Measurements from ENCODE around the gene XCL2.
"Not testable (repeated sequence)": the region's sequence is repeated elsewhere in the genome, so short reads cannot be mapped to it uniquely, and the experiment has no call there.

Gene XCL2

GRCh38 chr1:168542978-168543377 is 819 bp downstream of the XCL2 start:
- not testable (repeated sequence) for H3K36me3 ChIP-seq (ENCODE audit: control insufficient read depth, insufficient read depth, low read length); H3K9me3 ChIP-seq (ENCODE audit: control insufficient read depth, insufficient read depth, low read depth, low read length); H3K4me1 ChIP-seq (ENCODE audit: control insufficient read depth, insufficient read depth, low read length); H3K27me3 ChIP-seq (ENCODE audit: control insufficient read depth, insufficient read depth, low read length); H3K4me3 ChIP-seq (ENCODE audit: low read depth, low read length); H3K27ac ChIP-seq (ENCODE audit: low read depth, low read length); H3K9ac ChIP-seq (ENCODE audit: low read length)

GRCh38 chr1:168540798-168541197 is 3.0 kb downstream of the XCL2 start:
- H3K36me3 ChIP-seq (ENCODE audit: control insufficient read depth, insufficient read depth, low read length); H3K27ac ChIP-seq (ENCODE audit: low read depth, low read length); H3K4me3 ChIP-seq (ENCODE audit: low read depth, low read length); H3K27me3 ChIP-seq (ENCODE audit: control insufficient read depth, insufficient read depth, low read length); H3K9me3 ChIP-seq (ENCODE audit: control insufficient read depth, insufficient read depth, low read depth, low read length); H3K4me1 ChIP-seq (ENCODE audit: control insufficient read depth, insufficient read depth, low read length); H3K9ac ChIP-seq (ENCODE audit: low read length): not testable (repeated sequence)

- Histone ChIP-seq H3K9me3 (ENCODE audit: control insufficient read depth, insufficient read depth, low read depth, low read length) (no peaks in the 10 kb centered on the region), H3K27me3 (ENCODE audit: control insufficient read depth, insufficient read depth, low read length) (no peaks in the 10 kb centered on the region), H3K4me1 (ENCODE audit: control insufficient read depth, insufficient read depth, low read length) (no peaks in the 10 kb centered on the region), H3K9ac (ENCODE audit: low read length) (no peak overlapping the region), H3K4me3 (ENCODE audit: low read depth, low read length) (no peak overlapping the region), H3K36me3 (ENCODE audit: control insufficient read depth, insufficient read depth, low read length) (no peaks in the 10 kb centered on the region), H3K27ac (ENCODE audit: low read depth, low read length) (no peak overlapping the region)
These were observed 8.3 kb downstream of the XCL2 start for GRCh38 chr1:168535536-168535935.

GRCh38 chr1:168531615-168532345 is 12.0 kb downstream of the XCL2 start:
- Histone ChIP-seq H3K9ac (ENCODE audit: low read length) (no peak overlapping the region), H3K36me3 (ENCODE audit: control insufficient read depth, insufficient read depth, low read length) (no peaks in the 10 kb centered on the region), H3K4me1 (ENCODE audit: control insufficient read depth, insufficient read depth, low read length) (no peaks in the 10 kb centered on the region), H3K27me3 (ENCODE audit: control insufficient read depth, insufficient read depth, low read length) (no peaks in the 10 kb centered on the region), H3K9me3 (ENCODE audit: control insufficient read depth, insufficient read depth, low read depth, low read length) (no peaks in the 10 kb centered on the region), H3K4me3 (ENCODE audit: low read depth, low read length) (no peak overlapping the region), H3K27ac (ENCODE audit: low read depth, low read length) (no peak overlapping the region)

GRCh38 chr1:168529518-168529917 is 14.3 kb downstream of the XCL2 start:
- Histone ChIP-seq H3K4me3 (ENCODE audit: low read depth, low read length) (no peak overlapping the region), H3K27ac (ENCODE audit: low read depth, low read length) (no peak overlapping the region)

GRCh38 chr1:168521401-168522000 is 22.3 kb downstream of the XCL2 start:
- Histone ChIP-seq H3K4me3 (ENCODE audit: low read depth, low read length) (no peak overlapping the region), H3K9ac (ENCODE audit: low read length) (no peak overlapping the region), H3K9me3 (ENCODE audit: control insufficient read depth, insufficient read depth, low read depth, low read length) (peaks cover 3% of the 10 kb centered on the region; the same call in 1 of the 2 replicates), H3K27ac (ENCODE audit: low read depth, low read length) (no peak overlapping the region), H3K36me3 (ENCODE audit: control insufficient read depth, insufficient read depth, low read length) (no peaks in the 10 kb centered on the region), H3K4me1 (ENCODE audit: control insufficient read depth, insufficient read depth, low read length) (peaks cover 8% of the 10 kb centered on the region), H3K27me3 (ENCODE audit: control insufficient read depth, insufficient read depth, low read length) (no peaks in the 10 kb centered on the region)

More at GRCh38 chr1:168529518-168529917, 14.3 kb downstream of the XCL2 start:
- Histone ChIP-seq H3K9me3 (ENCODE audit: control insufficient read depth, insufficient read depth, low read depth, low read length) (peaks cover under 1% of the 10 kb centered on the region; the same call in 1 of the 2 replicates), H3K36me3 (ENCODE audit: control insufficient read depth, insufficient read depth, low read length) (no peaks in the 10 kb centered on the region), H3K27me3 (ENCODE audit: control insufficient read depth, insufficient read depth, low read length) (no peaks in the 10 kb centered on the region), H3K9ac (ENCODE audit: low read length) (no peak overlapping the region), H3K4me1 (ENCODE audit: control insufficient read depth, insufficient read depth, low read length) (no peaks in the 10 kb centered on the region; the same call in 1 of the 2 replicates)

GRCh38 chr1:168520832-168521231 is 23.0 kb downstream of the XCL2 start:
- Histone ChIP-seq H3K4me3 (ENCODE audit: low read depth, low read length) (no peak overlapping the region), H3K36me3 (ENCODE audit: control insufficient read depth, insufficient read depth, low read length) (no peaks in the 10 kb centered on the region), H3K9ac (ENCODE audit: low read length) (no peak overlapping the region), H3K4me1 (ENCODE audit: control insufficient read depth, insufficient read depth, low read length) (peaks cover 8% of the 10 kb centered on the region), H3K27ac (ENCODE audit: low read depth, low read length) (no peak overlapping the region), H3K27me3 (ENCODE audit: control insufficient read depth, insufficient read depth, low read length) (no peaks in the 10 kb centered on the region), H3K9me3 (ENCODE audit: control insufficient read depth, insufficient read depth, low read depth, low read length) (peaks cover 3% of the 10 kb centered on the region; the same call in 1 of the 2 replicates)

- no peak overlapping the region for H3K4me3 ChIP-seq (ENCODE audit: low read depth, low read length)
- peaks cover 3% of the 10 kb centered on the region; the same call in 1 of the 2 replicates for H3K9me3 ChIP-seq (ENCODE audit: control insufficient read depth, insufficient read depth, low read depth, low read length)
- peaks cover 8% of the 10 kb centered on the region for H3K4me1 ChIP-seq (ENCODE audit: control insufficient read depth, insufficient read depth, low read length)
- no peaks in the 10 kb centered on the region for H3K36me3 ChIP-seq (ENCODE audit: control insufficient read depth, insufficient read depth, low read length)
- no peak overlapping the region for H3K9ac ChIP-seq (ENCODE audit: low read length)
- H3K27ac ChIP-seq (ENCODE audit: low read depth, low read length) = no peak overlapping the region
- H3K27me3 ChIP-seq (ENCODE audit: control insufficient read depth, insufficient read depth, low read length) = no peaks in the 10 kb centered on the region
These were observed 23.6 kb downstream of the XCL2 start for GRCh38 chr1:168520052-168520751.

- H3K27me3 ChIP-seq (ENCODE audit: control insufficient read depth, insufficient read depth, low read length) = no peaks in the 10 kb centered on the region
- H3K4me1 ChIP-seq (ENCODE audit: control insufficient read depth, insufficient read depth, low read length) = peaks cover 8% of the 10 kb centered on the region; the same call in 1 of the 2 replicates
- H3K9me3 ChIP-seq (ENCODE audit: control insufficient read depth, insufficient read depth, low read depth, low read length) = no peaks in the 10 kb centered on the region
- H3K27ac ChIP-seq (ENCODE audit: low read depth, low read length) = no peak overlapping the region
- H3K4me3 ChIP-seq (ENCODE audit: low read depth, low read length) = no peak overlapping the region
- no peaks in the 10 kb centered on the region for H3K36me3 ChIP-seq (ENCODE audit: control insufficient read depth, insufficient read depth, low read length)
- no peak overlapping the region for H3K9ac ChIP-seq (ENCODE audit: low read length)
These were observed 25.0 kb downstream of the XCL2 start for GRCh38 chr1:168518813-168519212.

- Histone ChIP-seq H3K9me3 (ENCODE audit: control insufficient read depth, insufficient read depth, low read depth, low read length) (no peaks in the 10 kb centered on the region), H3K27ac (ENCODE audit: low read depth, low read length) (no peak overlapping the region), H3K4me3 (ENCODE audit: low read depth, low read length) (no peak overlapping the region), H3K36me3 (ENCODE audit: control insufficient read depth, insufficient read depth, low read length) (no peaks in the 10 kb centered on the region), H3K27me3 (ENCODE audit: control insufficient read depth, insufficient read depth, low read length) (no peaks in the 10 kb centered on the region), H3K4me1 (ENCODE audit: control insufficient read depth, insufficient read depth, low read length) (peaks cover 8% of the 10 kb centered on the region; the same call in 1 of the 2 replicates), H3K9ac (ENCODE audit: low read length) (no peak overlapping the region)
These were observed 25.6 kb downstream of the XCL2 start for GRCh38 chr1:168518201-168518689.

- H3K9me3 ChIP-seq (ENCODE audit: control insufficient read depth, insufficient read depth, low read depth, low read length) = no peaks in the 10 kb centered on the region
- peaks cover 4% of the 10 kb centered on the region; the same call in 1 of the 2 replicates for H3K4me1 ChIP-seq (ENCODE audit: control insufficient read depth, insufficient read depth, low read length)
- H3K27me3 ChIP-seq (ENCODE audit: control insufficient read depth, insufficient read depth, low read length) = no peaks in the 10 kb centered on the region
- no peak overlapping the region for H3K4me3 ChIP-seq (ENCODE audit: low read depth, low read length)
- no peak overlapping the region for H3K27ac ChIP-seq (ENCODE audit: low read depth, low read length)
- no peak overlapping the region for H3K9ac ChIP-seq (ENCODE audit: low read length)
- H3K36me3 ChIP-seq (ENCODE audit: control insufficient read depth, insufficient read depth, low read length) = no peaks in the 10 kb centered on the region
These were observed 29.3 kb downstream of the XCL2 start for GRCh38 chr1:168514455-168514854.

Data from HUES6 (cell line).